GM23338 (cell line): ENCODE results near the gene CCDC149. TPM values are rescaled to one million over a fixed set of nuclear protein-coding genes. Genes with fewer than 3 reads are reported as not detected.
A peak's percentile ranks its signal among the peaks of the same experiment; 100 is the strongest.

ENCODE experiments used
- ATAC-seq: fragments of 200-7000 bp; cut with Tn5 transposase; 3 replicates; pipeline ENCODE4 v1.9.1; 2020
- DNase-seq: peaks from one replicate; pipeline ENCODE4 v3.0.0-alpha.2; 2015; ENCODE audit warnings: low spot score
- H2AFZ ChIP-seq: fragments of 200-600 bp; sonication (generic); 2 replicates; pipeline ENCODE4 v1.8.0; 2016; ENCODE audit warnings: antibody characterized with exemption, mild to moderate bottlenecking, moderate library complexity
- H3F3A ChIP-seq: fragments of 200-600 bp; sonication (generic); replicated peaks from 2 replicates; pipeline ENCODE4 v1.8.0; 2017; ENCODE audit warnings: antibody characterized with exemption, mixed run types, low read depth
- H3K27ac ChIP-seq: fragments of 200-600 bp; sonication (generic); 2 replicates; pipeline ENCODE4 v1.6.1; 2016; ENCODE audit warnings: low read depth
- H3K27me3 ChIP-seq: fragments of 200-600 bp; sonication (generic); 2 replicates; pipeline ENCODE4 v1.8.0; 2016; ENCODE audit warnings: mild to moderate bottlenecking, mixed run types, moderate library complexity; ENCODE audit not compliant: insufficient read depth
- H3K36me3 ChIP-seq: fragments of 200-600 bp; sonication (generic); 2 replicates; pipeline ENCODE4 v1.8.0; 2016; ENCODE audit warnings: mild to moderate bottlenecking; ENCODE audit not compliant: insufficient read depth
- H3K4me1 ChIP-seq: fragments of 200-600 bp; sonication (generic); 2 replicates; pipeline ENCODE4 v1.8.0; 2016; ENCODE audit warnings: mild to moderate bottlenecking, moderate library complexity; ENCODE audit not compliant: insufficient read depth
- H3K4me2 ChIP-seq: fragments of 200-600 bp; sonication (generic); 2 replicates; pipeline ENCODE4 v1.7.1; 2017; ENCODE audit warnings: mixed run types
- H3K4me3 ChIP-seq: fragments of 200-600 bp; sonication (generic); 2 replicates; pipeline ENCODE4 v1.6.1; 2016; ENCODE audit warnings: mixed run types
- H3K79me2 ChIP-seq: fragments of 200-600 bp; sonication (generic); replicated peaks from 2 replicates; pipeline ENCODE4 v1.8.0; 2017; ENCODE audit warnings: mild to moderate bottlenecking; ENCODE audit not compliant: insufficient read depth
- H3K9me2 ChIP-seq: fragments of 200-600 bp; sonication (generic); 2 replicates; pipeline ENCODE4 v1.8.0; 2017; ENCODE audit not compliant: insufficient read depth
- H4K20me1 ChIP-seq: fragments of 200-600 bp; sonication (generic); replicated peaks from 2 replicates; pipeline ENCODE4 v1.8.0; 2017; ENCODE audit warnings: mild to moderate bottlenecking; ENCODE audit not compliant: insufficient read depth
- H3K27ac Mint-ChIP-seq: 2 replicates; pipeline ENCODE4 v1.8.0; 2020; ENCODE audit warnings: inconsistent platforms, mild to moderate bottlenecking, moderate library complexity, mixed read lengths
- H3K27me3 Mint-ChIP-seq: 3 replicates; pipeline ENCODE4 v1.8.0; 2022; ENCODE audit warnings: low read depth, mild to moderate bottlenecking, moderate library complexity, mixed read lengths, inconsistent platforms; ENCODE audit not compliant: insufficient read depth, poor library complexity
- H3K36me3 Mint-ChIP-seq: 3 replicates; pipeline ENCODE4 v1.8.0; 2021; ENCODE audit warnings: low read depth, mild to moderate bottlenecking, inconsistent platforms, moderate library complexity, mixed read lengths
- H3K4me1 Mint-ChIP-seq: 3 replicates; pipeline ENCODE4 v1.8.0; 2020; ENCODE audit warnings: mild to moderate bottlenecking, inconsistent platforms, mixed read lengths
- H3K4me3 Mint-ChIP-seq: 3 replicates; pipeline ENCODE4 v1.8.0; 2021; ENCODE audit warnings: moderate library complexity, mild to moderate bottlenecking, inconsistent platforms, mixed read lengths
- H3K9me3 Mint-ChIP-seq: 3 replicates; pipeline ENCODE4 v1.8.0; 2020; ENCODE audit warnings: moderate library complexity, mild to moderate bottlenecking, inconsistent platforms, mixed read lengths
- CREB1 ChIP-seq: fragments of 250-450 bp; sonication (Bioruptor Pico); IDR thresholded peaks from 2 replicates; pipeline ENCODE4 v1.5.0; 2020; ENCODE audit warnings: low read depth, mild to moderate bottlenecking, moderate library complexity
- EZH2 ChIP-seq: fragments of 200-600 bp; sonication (generic); IDR thresholded peaks from one replicate; pipeline ENCODE4 v1.8.0; 2017; ENCODE audit warnings: antibody characterized with exemption, mild to moderate bottlenecking, low read depth; ENCODE audit not compliant: unreplicated experiment
- EZH2phosphoT487 ChIP-seq: fragments of 200-600 bp; sonication (generic); IDR thresholded peaks from one replicate; pipeline ENCODE4 v1.8.1; 2018; ENCODE audit warnings: antibody characterized with exemption; ENCODE audit not compliant: unreplicated experiment
- JUNB ChIP-seq: IDR thresholded peaks from one replicate; pipeline ENCODE4 v1.6.1; 2016; ENCODE audit warnings: antibody characterized with exemption; ENCODE audit not compliant: unreplicated experiment
- polyA plus RNA-seq: library from polyadenylated mRNA; unstranded; fragments of >200 nt; fragmentation: Nextera tagmentation; extraction: Ambion mirVana; gene quantifications from 2 replicates; pipeline ENCODE4 v1.2.1, GENCODE V29; 2016
- total RNA-seq: library from RNA; depleted of rRNA; stranded (reverse); fragments of >200 nt; shearing (Covaris generic); gene quantifications from 2 replicates; pipeline ENCODE4 v1.2.3, GENCODE V29; 2014
- TF ChIP-seq, protein P1 (sequence below): IDR thresholded peaks from 2 replicates; pipeline ENCODE4 v1.6.1; 2016; ENCODE audit warnings: antibody characterized with exemption
- TF ChIP-seq, protein P2 (sequence below): IDR thresholded peaks from one replicate; pipeline ENCODE4 v1.6.1; 2018; ENCODE audit warnings: antibody characterized with exemption; ENCODE audit not compliant: unreplicated experiment

Gene CCDC149
- total and polyA plus RNA-seq, 2 experiments from 2014 or later = 2.6 to 6.4 TPM

DNA sequence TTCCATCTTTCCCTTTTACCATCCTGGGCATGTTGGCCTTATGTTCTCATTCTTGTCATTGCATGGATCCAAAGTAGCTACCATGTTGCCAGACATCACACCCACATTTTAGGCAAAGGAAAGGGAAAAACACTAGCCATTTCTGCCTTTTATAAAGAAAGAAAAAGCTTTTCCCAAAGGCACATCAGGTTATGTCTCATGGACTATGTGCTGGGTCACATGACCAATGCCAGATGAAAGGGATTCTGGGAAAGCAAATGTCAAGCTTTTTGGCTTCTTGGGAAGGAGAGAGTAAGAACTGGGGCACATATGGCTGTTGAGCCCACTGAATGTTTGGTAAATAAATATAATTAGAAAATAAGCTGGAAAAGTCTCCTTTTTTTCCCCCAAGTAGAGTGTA is 121.8 kb downstream of the CCDC149 start (continued):
- TF ChIP-seq, protein P1, sequence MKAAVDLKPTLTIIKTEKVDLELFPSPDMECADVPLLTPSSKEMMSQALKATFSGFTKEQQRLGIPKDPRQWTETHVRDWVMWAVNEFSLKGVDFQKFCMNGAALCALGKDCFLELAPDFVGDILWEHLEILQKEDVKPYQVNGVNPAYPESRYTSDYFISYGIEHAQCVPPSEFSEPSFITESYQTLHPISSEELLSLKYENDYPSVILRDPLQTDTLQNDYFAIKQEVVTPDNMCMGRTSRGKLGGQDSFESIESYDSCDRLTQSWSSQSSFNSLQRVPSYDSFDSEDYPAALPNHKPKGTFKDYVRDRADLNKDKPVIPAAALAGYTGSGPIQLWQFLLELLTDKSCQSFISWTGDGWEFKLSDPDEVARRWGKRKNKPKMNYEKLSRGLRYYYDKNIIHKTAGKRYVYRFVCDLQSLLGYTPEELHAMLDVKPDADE = no peak
- no peak for TF ChIP-seq EZH2
- TF ChIP-seq EZH2phosphoT487 = no peak
- TF ChIP-seq JUNB = no peak
- TF ChIP-seq, protein P2, sequence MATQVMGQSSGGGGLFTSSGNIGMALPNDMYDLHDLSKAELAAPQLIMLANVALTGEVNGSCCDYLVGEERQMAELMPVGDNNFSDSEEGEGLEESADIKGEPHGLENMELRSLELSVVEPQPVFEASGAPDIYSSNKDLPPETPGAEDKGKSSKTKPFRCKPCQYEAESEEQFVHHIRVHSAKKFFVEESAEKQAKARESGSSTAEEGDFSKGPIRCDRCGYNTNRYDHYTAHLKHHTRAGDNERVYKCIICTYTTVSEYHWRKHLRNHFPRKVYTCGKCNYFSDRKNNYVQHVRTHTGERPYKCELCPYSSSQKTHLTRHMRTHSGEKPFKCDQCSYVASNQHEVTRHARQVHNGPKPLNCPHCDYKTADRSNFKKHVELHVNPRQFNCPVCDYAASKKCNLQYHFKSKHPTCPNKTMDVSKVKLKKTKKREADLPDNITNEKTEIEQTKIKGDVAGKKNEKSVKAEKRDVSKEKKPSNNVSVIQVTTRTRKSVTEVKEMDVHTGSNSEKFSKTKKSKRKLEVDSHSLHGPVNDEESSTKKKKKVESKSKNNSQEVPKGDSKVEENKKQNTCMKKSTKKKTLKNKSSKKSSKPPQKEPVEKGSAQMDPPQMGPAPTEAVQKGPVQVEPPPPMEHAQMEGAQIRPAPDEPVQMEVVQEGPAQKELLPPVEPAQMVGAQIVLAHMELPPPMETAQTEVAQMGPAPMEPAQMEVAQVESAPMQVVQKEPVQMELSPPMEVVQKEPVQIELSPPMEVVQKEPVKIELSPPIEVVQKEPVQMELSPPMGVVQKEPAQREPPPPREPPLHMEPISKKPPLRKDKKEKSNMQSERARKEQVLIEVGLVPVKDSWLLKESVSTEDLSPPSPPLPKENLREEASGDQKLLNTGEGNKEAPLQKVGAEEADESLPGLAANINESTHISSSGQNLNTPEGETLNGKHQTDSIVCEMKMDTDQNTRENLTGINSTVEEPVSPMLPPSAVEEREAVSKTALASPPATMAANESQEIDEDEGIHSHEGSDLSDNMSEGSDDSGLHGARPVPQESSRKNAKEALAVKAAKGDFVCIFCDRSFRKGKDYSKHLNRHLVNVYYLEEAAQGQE = no peak

DNA sequence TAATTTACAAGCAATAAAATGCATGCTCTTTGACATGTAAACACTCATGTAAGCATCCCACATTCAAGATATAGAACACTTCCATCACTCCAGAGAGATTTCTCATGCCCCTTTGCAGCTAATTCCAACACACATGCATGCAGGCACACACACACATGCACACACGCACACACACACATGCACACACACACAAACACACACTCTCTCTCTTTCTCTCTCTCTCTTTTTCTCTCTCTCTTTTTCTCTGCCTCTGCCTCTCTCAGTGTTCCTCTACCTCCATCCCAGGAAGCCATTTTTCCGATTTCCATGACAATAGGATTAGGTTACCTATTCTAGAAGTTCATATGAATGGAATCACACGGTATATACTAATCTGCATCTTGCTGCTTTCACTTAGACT is 129.3 kb downstream of the CCDC149 start:
- Histone ChIP-seq H3K36me3 (no peaks in the 10 kb centered on the region; the same call in 1 of the 2 replicates), H3F3A (no peaks in the 10 kb centered on the region), H3K79me2 (no peaks in the 10 kb centered on the region), H3K9me2 (peaks cover 3% of the 10 kb centered on the region; the same call in 1 of the 2 replicates), H3K4me2 (peak overlapping the region; percentile 44; the same call in 1 of the 2 replicates), H2AFZ (0 out of 2 replicates have a peak overlapping the region, but pooled peaks have one; percentile 40), H4K20me1 (no peaks in the 10 kb centered on the region), H3K4me1 (peaks cover 17% of the 10 kb centered on the region), H3K4me3 (no peak overlapping the region), H3K27me3 (no peaks in the 10 kb centered on the region), H3K27ac (no peak overlapping the region)
- H3K36me3 Mint-ChIP-seq = peaks cover 11% of the 10 kb centered on the region; the same call in 2 of the 3 replicates
- ATAC-seq (no peak), DNase-seq (peak; percentile 32)
- peaks cover 10% of the 10 kb centered on the region for H3K4me1 Mint-ChIP-seq
- peaks cover 15% of the 10 kb centered on the region; the same call in 2 of the 3 replicates for H3K9me3 Mint-ChIP-seq
- TF ChIP-seq CREB1 (CRISPR knock-in tag) (no peak), JUNB (no peak)
- TF ChIP-seq, protein P2 = no peak
- peak overlapping the region; percentile 0; the same call in 1 of the 3 replicates for H3K4me3 Mint-ChIP-seq
- H3K27ac Mint-ChIP-seq = peak overlapping the region; percentile 46; the same call in 1 of the 2 replicates
- H3K27me3 Mint-ChIP-seq = peaks cover 2% of the 10 kb centered on the region
